Stimulated activated naive CD8-positive, alpha-beta T cell treated with anti-CD3 and anti-CD28 coated beads, Interleukin-15, amount 100 ng/mL, for 72 hours (primary cell): ENCODE data around the gene PTRH1.

Experiments used
- ATAC-seq: fragments of 150-1000 bp; cut with Tn5 transposase; 2 replicates; pipeline ENCODE4 v1.10.0; 2021; ENCODE audit warnings: mild to moderate bottlenecking, moderate library complexity
- DNase-seq, 2 donors: peaks; one replicate each; pipeline ENCODE4 v3.0.0; 2021 to 2022
- H3K27ac Mint-ChIP-seq, 2 donors: one replicate each; pipeline ENCODE4 v1.8.0; 2022; ENCODE audit warnings: mild to moderate bottlenecking in 2 of 2, mixed read lengths in 2 of 2, moderate library complexity in 2 of 2
- H3K27me3 Mint-ChIP-seq: one replicate; pipeline ENCODE4 v1.8.0; 2022; ENCODE audit warnings: mixed read lengths
- H3K4me1 Mint-ChIP-seq: one replicate; pipeline ENCODE4 v1.8.0; 2022; ENCODE audit warnings: mild to moderate bottlenecking, mixed read lengths
- H3K4me3 Mint-ChIP-seq, 2 donors: one replicate each; pipeline ENCODE4 v1.8.0; 2022; ENCODE audit warnings: mild to moderate bottlenecking in 2 of 2, mixed read lengths in 2 of 2, moderate library complexity in 1 of 2
- H3K9me3 Mint-ChIP-seq, 2 donors: one replicate each; pipeline ENCODE4 v1.8.0; 2022; ENCODE audit warnings: mixed read lengths in 2 of 2

PTRH1 gene

GRCh38 chr9:127698386-127698785, 17.1 kb downstream of the PTRH1 start:
- Mint-ChIP-seq H3K4me1 (peaks cover 24% of the 10 kb centered on the region), H3K9me3 (no peaks in the 10 kb centered on the region), H3K4me3 (peak overlapping the region in 1 of 2 donors; percentile 86), H3K27me3 (no peaks in the 10 kb centered on the region), H3K27ac (no peak overlapping the region)
- DNase-seq: no peak
- ATAC-seq: no peak

GRCh38 chr9:127697575-127697974, 17.9 kb downstream of the PTRH1 start:
- no peak overlapping the region for H3K4me3 Mint-ChIP-seq
- peaks cover 19% of the 10 kb centered on the region for H3K4me1 Mint-ChIP-seq
- no peaks in the 10 kb centered on the region for H3K9me3 Mint-ChIP-seq
- no peaks in the 10 kb centered on the region for H3K27me3 Mint-ChIP-seq
- DNase-seq: no peak
- ATAC-seq: no peak
- H3K27ac Mint-ChIP-seq: no peak overlapping the region

GRCh38 chr9:127694890-127695720, 20.4 kb downstream of the PTRH1 start:
- H3K9me3 Mint-ChIP-seq: no peaks in the 10 kb centered on the region
- no peak overlapping the region for H3K4me3 Mint-ChIP-seq
- H3K27me3 Mint-ChIP-seq: no peaks in the 10 kb centered on the region
- peaks cover 14% of the 10 kb centered on the region for H3K4me1 Mint-ChIP-seq
- no peak overlapping the region for H3K27ac Mint-ChIP-seq
- ATAC-seq: no peak
- no peak for DNase-seq

- Mint-ChIP-seq H3K9me3 (no peaks in the 10 kb centered on the region), H3K27me3 (no peaks in the 10 kb centered on the region), H3K27ac (no peak overlapping the region), H3K4me1 (peaks cover under 1% of the 10 kb centered on the region), H3K4me3 (no peak overlapping the region)
- no peak for DNase-seq
- ATAC-seq: no peak
Observed at GRCh38 chr9:127693697-127694096, 21.8 kb downstream of the PTRH1 start.

- ATAC-seq (no peak), DNase-seq (no peak)
- no peak overlapping the region for H3K4me3 Mint-ChIP-seq
- H3K27ac Mint-ChIP-seq: peak overlapping the region in 1 of 2 donors; percentile 13
- no peaks in the 10 kb centered on the region for H3K9me3 Mint-ChIP-seq
- no peaks in the 10 kb centered on the region for H3K4me1 Mint-ChIP-seq
- H3K27me3 Mint-ChIP-seq: no peaks in the 10 kb centered on the region
Observed at GRCh38 chr9:127693143-127693542, 22.3 kb downstream of the PTRH1 start.

- no peak for ATAC-seq
- H3K4me1 Mint-ChIP-seq: no peaks in the 10 kb centered on the region
- H3K27me3 Mint-ChIP-seq: no peaks in the 10 kb centered on the region
- H3K4me3 Mint-ChIP-seq: no peak overlapping the region
- H3K27ac Mint-ChIP-seq: no peak overlapping the region
- H3K9me3 Mint-ChIP-seq: no peaks in the 10 kb centered on the region
- DNase-seq: no peak
Observed at GRCh38 chr9:127692071-127692470, 23.4 kb downstream of the PTRH1 start.

GRCh38 chr9:127690735-127691134, 24.7 kb downstream of the PTRH1 start:
- Mint-ChIP-seq H3K9me3 (no peaks in the 10 kb centered on the region), H3K4me3 (no peak overlapping the region), H3K27me3 (no peaks in the 10 kb centered on the region), H3K27ac (no peak overlapping the region), H3K4me1 (no peaks in the 10 kb centered on the region)
- DNase-seq (no peak), ATAC-seq (no peak)

- Mint-ChIP-seq H3K4me3 (no peak overlapping the region), H3K4me1 (no peaks in the 10 kb centered on the region), H3K27ac (no peak overlapping the region), H3K27me3 (no peaks in the 10 kb centered on the region), H3K9me3 (no peaks in the 10 kb centered on the region)
- ATAC-seq (no peak), DNase-seq (no peak)
Observed at GRCh38 chr9:127689329-127690000, 26.0 kb downstream of the PTRH1 start.

GRCh38 chr9:127686461-127687393, 28.7 kb downstream of the PTRH1 start:
- Mint-ChIP-seq H3K27me3 (no peaks in the 10 kb centered on the region), H3K4me1 (no peaks in the 10 kb centered on the region), H3K9me3 (no peaks in the 10 kb centered on the region), H3K27ac (no peak overlapping the region), H3K4me3 (no peak overlapping the region)
- ATAC-seq (no peak), DNase-seq (no peak)

- no peak for DNase-seq
- no peak for ATAC-seq
- no peaks in the 10 kb centered on the region for H3K27me3 Mint-ChIP-seq
- no peaks in the 10 kb centered on the region for H3K9me3 Mint-ChIP-seq
- no peak overlapping the region for H3K4me3 Mint-ChIP-seq
- no peaks in the 10 kb centered on the region for H3K4me1 Mint-ChIP-seq
- H3K27ac Mint-ChIP-seq: no peak overlapping the region
Observed at GRCh38 chr9:127684576-127684975, 30.9 kb downstream of the PTRH1 start.

GRCh38 chr9:127683723-127684122, 31.7 kb downstream of the PTRH1 start:
- no peak for ATAC-seq
- H3K27me3 Mint-ChIP-seq: no peaks in the 10 kb centered on the region
- DNase-seq: no peak
- no peak overlapping the region for H3K4me3 Mint-ChIP-seq
- H3K9me3 Mint-ChIP-seq: no peaks in the 10 kb centered on the region
- H3K27ac Mint-ChIP-seq: peak overlapping the region in 1 of 2 donors; percentile 66
- H3K4me1 Mint-ChIP-seq: no peaks in the 10 kb centered on the region

- ATAC-seq (no peak), DNase-seq (no peak)
- no peak overlapping the region for H3K4me3 Mint-ChIP-seq
- no peaks in the 10 kb centered on the region for H3K9me3 Mint-ChIP-seq
- no peaks in the 10 kb centered on the region for H3K27me3 Mint-ChIP-seq
- H3K27ac Mint-ChIP-seq: peak overlapping the region in 1 of 2 donors; percentile 22
- H3K4me1 Mint-ChIP-seq: no peaks in the 10 kb centered on the region
Observed at GRCh38 chr9:127682351-127683136, 32.9 kb downstream of the PTRH1 start.

GRCh38 chr9:127680846-127681245, 34.6 kb downstream of the PTRH1 start:
- no peaks in the 10 kb centered on the region for H3K4me1 Mint-ChIP-seq
- ATAC-seq: no peak
- H3K9me3 Mint-ChIP-seq: no peaks in the 10 kb centered on the region
- no peak for DNase-seq
- no peaks in the 10 kb centered on the region for H3K27me3 Mint-ChIP-seq
- no peak overlapping the region for H3K27ac Mint-ChIP-seq
- H3K4me3 Mint-ChIP-seq: no peak overlapping the region

- DNase-seq (no peak), ATAC-seq (no peak)
- Mint-ChIP-seq H3K4me1 (no peaks in the 10 kb centered on the region), H3K9me3 (no peaks in the 10 kb centered on the region), H3K27me3 (no peaks in the 10 kb centered on the region), H3K4me3 (no peak overlapping the region), H3K27ac (no peak overlapping the region)
Observed at GRCh38 chr9:127680226-127680625, 35.2 kb downstream of the PTRH1 start.

- H3K4me3 Mint-ChIP-seq: no peak overlapping the region
- no peaks in the 10 kb centered on the region for H3K4me1 Mint-ChIP-seq
- DNase-seq (no peak), ATAC-seq (no peak)
- H3K27ac Mint-ChIP-seq: no peak overlapping the region
- no peaks in the 10 kb centered on the region for H3K27me3 Mint-ChIP-seq
- H3K9me3 Mint-ChIP-seq: no peaks in the 10 kb centered on the region
Observed at GRCh38 chr9:127679506-127679905, 36.0 kb downstream of the PTRH1 start.
